PC-3 (cell line): ENCODE measurements around the gene ASPSCR1. TPM values are rescaled to one million over a fixed set of nuclear protein-coding genes. Genes with fewer than 3 reads are reported as not detected.

Experiments used
- ATAC-seq: fragments of 200-7000 bp; cut with Tn5 transposase; 2 replicates; pipeline ENCODE4 v1.9.1; 2020; ENCODE audit warnings: mild to moderate bottlenecking, moderate library complexity
- BruUV-seq: library from RNA; stranded (reverse); fragments of 400-500 nt; replicated peaks from 2 replicates; lab custom pipeline; 2021; lab: Mats Ljungman, UMichigan
- CTCF ChIA-PET: fragments of 300-600 bp; sonication (Branson Sonifier 250); formaldehyde crosslinking; loops from one replicate; lab custom pipeline; 2022; ENCODE audit warnings: antibody characterized with exemption; lab: Charles Lee
- POLR2A ChIA-PET: fragments of 300-600 bp; sonication (Branson Sonifier 250); formaldehyde crosslinking; loops from one replicate; lab custom pipeline; 2022; ENCODE audit warnings: antibody characterized with exemption; ENCODE audit not compliant: unreplicated experiment; lab: Charles Lee
- DNase-seq: peaks from one replicate; pipeline ENCODE4 v3.0.0-alpha.2; 2015
- H2AFZ ChIP-seq: fragments of 300-600 bp; sonication (generic); 2 replicates; pipeline ENCODE4 v1.6.0; 2016; ENCODE audit warnings: antibody characterized with exemption, low read length
- H3F3A ChIP-seq: fragments of 300-600 bp; sonication (generic); one replicate; pipeline ENCODE4 v1.6.0; 2017; ENCODE audit warnings: antibody characterized with exemption, low read length, control low read depth, mild to moderate bottlenecking; ENCODE audit not compliant: unreplicated experiment
- H3K27ac ChIP-seq: fragments of 300-600 bp; sonication (generic); 2 replicates; pipeline ENCODE4 v1.5.1; 2016; ENCODE audit warnings: mild to moderate bottlenecking, low read length
- H3K27me3 ChIP-seq: fragments of 300-600 bp; sonication (generic); 2 replicates; pipeline ENCODE4 v1.6.1; 2016; ENCODE audit warnings: low read length, mixed read lengths
- H3K36me3 ChIP-seq: fragments of 300-600 bp; sonication (generic); 2 replicates; pipeline ENCODE4 v1.6.1; 2016; ENCODE audit warnings: low read depth, mixed run types, low read length, mixed read lengths
- H3K4me1 ChIP-seq: fragments of 300-600 bp; sonication (generic); 2 replicates; pipeline ENCODE4 v1.5.1; 2016; ENCODE audit warnings: low read length; ENCODE audit not compliant: insufficient read depth
- H3K4me2 ChIP-seq: fragments of 300-600 bp; sonication (generic); 2 replicates; pipeline ENCODE4 v1.6.0; 2016; ENCODE audit warnings: low read length
- H3K4me3 ChIP-seq: fragments of 300-600 bp; sonication (generic); 2 replicates; pipeline ENCODE4 v1.5.1; 2016; ENCODE audit warnings: mild to moderate bottlenecking, low read length, mixed read lengths
- H3K79me2 ChIP-seq: fragments of 300-600 bp; sonication (generic); 2 replicates; pipeline ENCODE4 v1.6.1; 2017; ENCODE audit warnings: low read length, mixed read lengths
- H3K9ac ChIP-seq: fragments of 300-600 bp; sonication (generic); 2 replicates; pipeline ENCODE4 v1.6.0; 2016; ENCODE audit warnings: mild to moderate bottlenecking, low read length
- H3K9me2 ChIP-seq: fragments of 300-600 bp; sonication (generic); replicated peaks from 2 replicates; pipeline ENCODE4 v1.6.1; 2016; ENCODE audit warnings: mixed run types, low read length, mixed read lengths
- H3K9me3 ChIP-seq: fragments of 300-600 bp; sonication (generic); 2 replicates; pipeline ENCODE4 v1.6.1; 2016; ENCODE audit warnings: low read length, mixed read lengths
- H4K20me1 ChIP-seq: fragments of 300-600 bp; sonication (generic); 2 replicates; pipeline ENCODE4 v1.6.1; 2016; ENCODE audit warnings: low read length, mixed read lengths
- EZH2 ChIP-seq: fragments of 300-600 bp; sonication (generic); IDR thresholded peaks from one replicate; pipeline ENCODE4 v1.6.1; 2017; ENCODE audit warnings: antibody characterized with exemption, mild to moderate bottlenecking, low read length; ENCODE audit not compliant: unreplicated experiment
- EZH2phosphoT487 ChIP-seq: fragments of 300-600 bp; sonication (generic); IDR thresholded peaks from 2 replicates; pipeline ENCODE4 v1.6.1; 2018; ENCODE audit warnings: mild to moderate bottlenecking, antibody characterized with exemption, low read length, borderline replicate concordance
- intact Hi-C: fragments of 100-400 bp; cut with micrococcal nuclease; formaldehyde crosslinking; loops from 2 replicates; pipeline ENCODE4 v1.9.0; 2023
- total RNA-seq: library from RNA; depleted of rRNA; stranded (reverse); fragments of >200 nt; gene quantifications from 2 replicates; pipeline ENCODE4 v1.2.3, GENCODE V29; 2014
- TF ChIP-seq, protein P1 (sequence below): fragments of 300-600 bp; sonication (generic); conservative IDR thresholded peaks from 2 replicates; pipeline ENCODE4 v1.5.1; 2017; ENCODE audit warnings: antibody characterized with exemption, low read depth, mild to moderate bottlenecking, low read length

Gene ASPSCR1
- total RNA-seq, 1 experiment from 2014 or later = 31.5 TPM

DNA sequence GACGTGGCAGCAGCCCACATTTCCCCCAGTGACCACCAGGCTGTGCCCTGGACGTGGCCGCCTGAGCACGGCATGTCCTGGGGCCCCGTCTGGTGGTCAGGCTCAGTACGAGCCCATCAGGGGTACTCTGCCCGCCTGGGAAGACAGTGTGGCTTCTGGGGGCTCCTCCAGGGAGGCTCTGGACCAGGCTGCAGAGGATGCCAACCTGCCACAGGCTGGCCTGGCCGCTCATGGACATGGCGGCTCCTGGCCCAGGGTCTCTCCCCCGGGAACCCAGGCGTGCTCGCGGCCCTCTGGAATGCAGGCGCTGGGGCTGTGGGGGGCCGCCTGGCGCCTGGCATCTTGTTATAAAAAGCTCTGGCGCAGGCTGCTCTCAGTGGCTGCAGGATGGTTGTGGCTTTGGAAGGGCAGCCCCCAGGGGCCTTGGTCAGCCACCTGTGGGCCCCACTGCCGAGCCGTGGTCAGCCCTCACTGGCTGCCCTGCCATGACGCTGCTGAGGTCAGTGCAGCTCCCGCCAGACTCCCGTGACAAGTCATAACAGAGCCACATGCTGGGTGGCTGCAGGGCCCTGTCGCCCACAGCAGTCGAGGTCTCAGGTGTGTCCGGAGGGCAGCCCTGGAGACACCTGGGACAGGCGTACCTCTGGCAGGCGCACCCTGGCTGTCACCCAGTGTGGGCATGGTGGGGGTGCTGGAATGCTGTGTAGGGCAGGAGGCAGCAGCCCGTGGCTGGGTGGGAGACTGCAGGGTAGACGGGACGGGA, 30.2 kb downstream of the ASPSCR1 start:
- Histone ChIP-seq H3K4me1 (peaks cover 20% of the 10 kb centered on the region), H4K20me1 (no peaks in the 10 kb centered on the region), H3K27ac (no peak overlapping the region), H3K9ac (no peak overlapping the region), H2AFZ (no peak overlapping the region), H3F3A (no peaks in the 10 kb centered on the region), H3K4me3 (no peak overlapping the region), H3K9me2 (no peaks in the 10 kb centered on the region), H3K27me3 (no peaks in the 10 kb centered on the region), H3K9me3 (no peaks in the 10 kb centered on the region), H3K36me3 (no peaks in the 10 kb centered on the region), H3K79me2 (no peaks in the 10 kb centered on the region), H3K4me2 (no peak overlapping the region)
- BruUV-seq = no TSS peak
- intact Hi-C loops = no loop called here
- ChIA-PET POLR2A (no interaction called here), CTCF (no interaction called here)
- DNase-seq = no peak
- ATAC-seq = no peak
- TF ChIP-seq EZH2 (no peak), EZH2phosphoT487 (no peak)
- TF ChIP-seq, protein P1, sequence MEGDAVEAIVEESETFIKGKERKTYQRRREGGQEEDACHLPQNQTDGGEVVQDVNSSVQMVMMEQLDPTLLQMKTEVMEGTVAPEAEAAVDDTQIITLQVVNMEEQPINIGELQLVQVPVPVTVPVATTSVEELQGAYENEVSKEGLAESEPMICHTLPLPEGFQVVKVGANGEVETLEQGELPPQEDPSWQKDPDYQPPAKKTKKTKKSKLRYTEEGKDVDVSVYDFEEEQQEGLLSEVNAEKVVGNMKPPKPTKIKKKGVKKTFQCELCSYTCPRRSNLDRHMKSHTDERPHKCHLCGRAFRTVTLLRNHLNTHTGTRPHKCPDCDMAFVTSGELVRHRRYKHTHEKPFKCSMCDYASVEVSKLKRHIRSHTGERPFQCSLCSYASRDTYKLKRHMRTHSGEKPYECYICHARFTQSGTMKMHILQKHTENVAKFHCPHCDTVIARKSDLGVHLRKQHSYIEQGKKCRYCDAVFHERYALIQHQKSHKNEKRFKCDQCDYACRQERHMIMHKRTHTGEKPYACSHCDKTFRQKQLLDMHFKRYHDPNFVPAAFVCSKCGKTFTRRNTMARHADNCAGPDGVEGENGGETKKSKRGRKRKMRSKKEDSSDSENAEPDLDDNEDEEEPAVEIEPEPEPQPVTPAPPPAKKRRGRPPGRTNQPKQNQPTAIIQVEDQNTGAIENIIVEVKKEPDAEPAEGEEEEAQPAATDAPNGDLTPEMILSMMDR = no peak

DNA sequence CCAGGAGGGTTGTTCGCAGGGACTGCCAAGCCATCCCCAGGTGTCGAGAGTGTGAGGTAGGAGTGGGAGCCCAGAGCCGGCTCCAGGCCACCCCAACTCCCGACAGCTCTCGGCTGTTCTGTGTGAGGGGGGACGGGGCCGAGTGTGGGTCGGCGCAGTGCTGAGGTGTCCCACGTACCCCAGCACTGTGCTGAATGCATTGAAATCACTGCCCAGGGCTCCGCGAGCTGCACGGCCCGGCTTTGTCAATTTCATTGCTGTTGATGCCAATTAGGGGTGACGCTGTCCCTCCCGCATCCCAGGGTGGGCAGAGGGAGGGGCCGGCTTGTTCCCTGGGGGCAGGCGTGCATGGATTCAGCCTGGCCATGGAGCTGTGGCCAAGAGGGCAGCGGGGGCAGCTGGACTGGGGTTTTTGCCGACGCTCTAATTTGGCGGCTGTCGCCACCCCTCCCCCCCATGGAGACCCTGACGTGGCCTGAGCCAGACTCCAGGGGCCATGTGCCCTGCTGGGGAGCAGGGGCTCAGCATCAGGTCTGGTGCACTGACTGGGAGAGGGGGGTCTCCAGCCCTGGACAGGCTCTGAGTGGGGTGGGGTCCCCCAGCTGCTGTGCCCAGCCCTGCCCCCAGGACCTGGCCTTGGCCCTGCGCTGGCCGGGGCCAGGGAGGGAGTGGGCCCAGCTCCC, 31.0 kb downstream of the ASPSCR1 start:
- H3K9me2 ChIP-seq = no peaks in the 10 kb centered on the region
- H3K4me3 ChIP-seq = no peak overlapping the region
- no peak overlapping the region for H3K4me2 ChIP-seq
- intact Hi-C loops = no loop called here
- TF ChIP-seq EZH2 (no peak), EZH2phosphoT487 (no peak)
- TF ChIP-seq, protein P1 = no peak
- peaks cover 13% of the 10 kb centered on the region for H3K4me1 ChIP-seq
- DNase-seq = no peak
- no peaks in the 10 kb centered on the region for H3K36me3 ChIP-seq
- no peaks in the 10 kb centered on the region for H3K27me3 ChIP-seq
- H3K27ac ChIP-seq = no peak overlapping the region
- ChIA-PET POLR2A (no interaction called here), CTCF (no interaction called here)
- no peak for ATAC-seq
- H2AFZ ChIP-seq = no peak overlapping the region
- H3K79me2 ChIP-seq = no peaks in the 10 kb centered on the region
- no peaks in the 10 kb centered on the region for H4K20me1 ChIP-seq
- H3K9me3 ChIP-seq = no peaks in the 10 kb centered on the region
- BruUV-seq = no TSS peak
- H3K9ac ChIP-seq = no peak overlapping the region
- no peaks in the 10 kb centered on the region for H3F3A ChIP-seq

DNA sequence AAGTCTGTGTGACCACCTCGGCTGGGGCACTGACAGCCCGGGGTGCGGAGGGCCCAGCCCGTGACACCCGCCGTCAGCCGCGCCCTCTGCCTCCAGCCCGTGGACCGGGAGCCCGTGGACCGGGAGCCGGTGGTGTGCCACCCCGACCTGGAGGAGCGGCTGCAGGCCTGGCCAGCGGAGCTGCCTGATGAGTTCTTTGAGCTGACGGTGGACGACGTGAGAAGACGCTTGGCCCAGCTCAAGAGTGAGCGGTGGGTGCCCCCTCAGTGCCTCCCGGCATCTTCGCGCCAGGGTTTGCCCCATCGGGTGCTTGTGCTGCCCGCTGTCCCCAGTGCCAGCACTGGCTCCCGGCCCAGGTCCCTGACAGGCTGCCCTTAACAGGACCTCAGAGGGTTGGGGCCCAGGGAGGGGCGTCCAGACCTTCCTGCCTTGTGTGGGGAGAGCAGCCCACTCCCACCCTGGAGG, 31.5 kb downstream of the ASPSCR1 start:
- TF ChIP-seq, protein P1 = no peak
- TF ChIP-seq EZH2 (no peak), EZH2phosphoT487 (no peak)
- H3K36me3 ChIP-seq = no peaks in the 10 kb centered on the region
- CTCF ChIA-PET = no interaction called here
- H4K20me1 ChIP-seq = no peaks in the 10 kb centered on the region
- ATAC-seq (no peak), DNase-seq (no peak)
- H3K9ac ChIP-seq = no peak overlapping the region
- no TSS peak for BruUV-seq
- H3K27me3 ChIP-seq = no peaks in the 10 kb centered on the region
- POLR2A ChIA-PET = no interaction called here
- no peak overlapping the region for H3K4me2 ChIP-seq
- H2AFZ ChIP-seq = no peak overlapping the region
- H3K9me3 ChIP-seq = no peaks in the 10 kb centered on the region
- intact Hi-C loops = no loop called here
- H3K4me1 ChIP-seq = peaks cover 9% of the 10 kb centered on the region
- no peaks in the 10 kb centered on the region for H3F3A ChIP-seq
- H3K9me2 ChIP-seq = no peaks in the 10 kb centered on the region
- no peaks in the 10 kb centered on the region for H3K79me2 ChIP-seq
- H3K27ac ChIP-seq = no peak overlapping the region
- no peak overlapping the region for H3K4me3 ChIP-seq
